GM19455 (cell line): Measurements from ENCODE around the gene LILRA6.
"Not testable (repeated sequence)": the region's sequence is repeated elsewhere in the genome, so short reads cannot be mapped to it uniquely, and the experiment has no call there.

Source experiments
- ATAC-seq: cut with Tn5 transposase; IDR thresholded peaks from one replicate; pipeline ENCODE4 v1.9.1; 2021; ENCODE audit not compliant: unreplicated experiment

Gene LILRA6

GRCh38 chr19:54207983-54208783 lies 34.4 kb downstream of the LILRA6 start:
- no peak for ATAC-seq

- no peak for ATAC-seq
Observed at GRCh38 chr19:54207676-54207982, 35.0 kb downstream of the LILRA6 start.

DNA sequence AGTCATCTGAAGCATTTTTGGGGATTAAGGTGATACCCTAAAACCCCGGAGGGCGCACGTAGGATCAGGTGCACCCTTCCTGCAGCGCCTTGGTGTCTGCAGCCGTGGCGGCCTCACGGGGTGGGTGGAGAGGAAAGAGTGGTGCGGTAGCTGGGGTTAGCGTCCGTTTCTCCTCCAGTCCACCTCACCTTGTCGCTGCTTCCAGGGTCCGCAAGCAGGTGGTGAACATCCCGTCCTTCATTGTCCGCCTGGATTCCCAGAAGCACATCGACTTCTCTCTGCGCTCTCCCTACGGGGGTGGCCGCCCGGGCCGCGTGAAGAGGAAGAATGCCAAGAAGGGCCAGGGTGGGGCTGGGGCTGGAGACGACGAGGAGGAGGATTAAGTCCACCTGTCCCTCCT lies 35.4 kb downstream of the LILRA6 start:
- ATAC-seq: not testable (repeated sequence)

DNA sequence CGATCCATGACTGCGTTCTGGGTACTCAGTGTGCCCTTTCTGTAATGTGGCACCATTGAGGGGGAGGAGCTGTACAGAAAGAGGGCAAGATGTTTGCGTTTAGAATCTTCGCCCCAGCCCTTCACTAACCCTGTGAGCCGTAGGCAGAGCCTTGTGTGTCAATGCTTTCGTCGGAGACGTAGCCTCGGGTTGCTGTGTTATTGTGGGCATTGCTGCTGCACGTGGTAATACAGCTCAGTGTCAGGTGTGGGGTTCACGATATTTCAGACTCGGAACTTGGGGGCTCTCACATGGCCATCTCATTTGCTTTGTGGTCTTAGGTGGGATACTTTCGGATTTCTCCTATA lies 35.8 kb downstream of the LILRA6 start:
- ATAC-seq: no peak

DNA sequence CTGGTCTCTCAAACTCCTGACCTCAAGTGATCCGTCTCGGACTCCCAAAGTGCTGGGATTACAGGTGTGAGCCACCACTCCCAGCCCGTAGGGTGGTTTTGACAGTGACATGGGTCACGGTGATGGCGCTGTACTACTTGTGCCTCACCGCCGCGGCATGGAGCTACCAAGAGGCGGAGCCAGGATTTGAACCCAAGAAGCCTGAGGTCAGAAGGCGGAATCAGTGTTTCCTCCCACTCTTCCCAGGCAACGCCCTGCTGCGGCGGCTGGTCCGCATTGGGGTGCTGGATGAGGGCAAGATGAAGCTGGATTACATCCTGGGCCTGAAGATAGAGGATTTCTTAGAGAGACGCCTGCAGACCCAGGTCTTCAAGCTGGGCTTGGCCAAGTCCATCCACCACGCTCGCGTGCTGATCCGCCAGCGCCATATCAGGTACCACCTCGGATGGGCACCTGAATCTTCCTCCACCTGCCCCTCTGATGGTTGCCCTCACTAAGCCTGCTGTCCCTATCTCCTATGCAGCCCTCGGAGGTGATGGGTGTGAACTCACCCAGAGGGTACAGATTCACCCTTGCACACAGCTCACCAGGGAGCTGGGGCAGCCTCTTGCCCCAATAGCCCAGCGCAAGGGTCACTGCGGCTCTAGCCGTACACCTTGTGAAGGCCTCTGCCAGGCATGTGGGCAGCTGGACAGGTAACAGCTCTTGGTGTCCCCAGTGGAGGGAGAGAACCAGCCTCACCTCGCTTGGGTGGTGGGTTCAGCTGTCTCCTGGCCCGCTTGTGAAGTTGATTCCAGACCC lies 36.4 kb downstream of the LILRA6 start:
- ATAC-seq: no peak

DNA sequence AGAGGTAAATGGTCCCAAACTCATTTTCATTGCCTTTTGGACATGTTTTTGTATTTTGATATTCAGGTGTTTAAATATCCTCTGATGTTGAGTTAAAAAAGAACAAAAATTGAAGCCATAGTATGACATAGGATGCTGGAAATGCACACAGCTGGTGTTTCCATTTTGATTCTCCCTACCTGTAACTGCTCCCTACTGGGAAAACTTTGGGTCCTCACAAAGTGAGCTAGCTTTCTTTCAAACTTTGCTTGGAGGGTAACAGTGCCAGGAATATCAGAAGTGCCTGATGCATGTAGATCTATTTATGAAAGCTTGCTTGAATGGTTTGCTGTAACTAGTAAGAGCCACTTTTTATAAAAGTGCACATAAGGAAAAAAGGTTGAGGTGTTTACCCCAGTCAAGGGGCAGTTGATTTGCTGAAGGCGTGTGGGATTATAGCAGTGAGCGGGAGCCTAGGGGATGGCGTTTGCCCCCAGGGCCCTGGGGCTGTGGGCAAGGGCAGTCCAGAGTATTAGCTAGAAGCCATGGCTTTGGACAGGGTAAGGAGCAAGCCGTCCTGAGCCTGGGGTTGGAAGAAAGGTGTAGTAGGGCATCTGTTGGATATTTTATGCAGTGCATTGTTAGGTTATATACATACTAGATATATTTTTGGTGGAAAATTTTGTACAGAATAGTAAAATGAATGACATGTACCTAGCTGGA lies 37.7 kb downstream of the LILRA6 start:
- no peak for ATAC-seq

DNA sequence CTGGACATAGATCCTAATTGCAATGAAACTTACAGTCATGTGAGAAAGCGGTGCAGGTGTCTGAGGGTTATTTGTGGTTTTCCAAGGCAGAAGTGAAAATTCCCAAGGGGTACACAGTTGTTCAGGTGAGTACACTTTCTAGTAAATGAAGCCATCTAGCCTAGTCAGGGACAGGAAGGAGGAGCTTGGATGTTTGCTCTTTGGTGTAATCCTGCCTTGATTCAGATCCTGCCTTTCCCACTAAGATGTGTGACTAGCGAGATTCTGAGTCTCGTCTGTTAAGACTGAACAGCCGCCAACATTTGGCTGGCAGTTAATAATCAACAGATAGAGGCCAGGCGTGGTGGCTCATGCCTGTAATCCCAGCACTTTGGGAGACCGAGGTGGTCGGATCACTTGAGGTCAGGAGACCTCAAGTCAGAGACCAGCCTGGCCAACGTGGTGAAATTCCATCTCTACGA lies 39.4 kb downstream of the LILRA6 start:
- ATAC-seq: no peak

GRCh38 chr19:54201980-54202379 lies 40.6 kb downstream of the LILRA6 start:
- no peak for ATAC-seq

GRCh38 chr19:54201172-54201701 lies 41.4 kb downstream of the LILRA6 start:
- no peak for ATAC-seq

DNA sequence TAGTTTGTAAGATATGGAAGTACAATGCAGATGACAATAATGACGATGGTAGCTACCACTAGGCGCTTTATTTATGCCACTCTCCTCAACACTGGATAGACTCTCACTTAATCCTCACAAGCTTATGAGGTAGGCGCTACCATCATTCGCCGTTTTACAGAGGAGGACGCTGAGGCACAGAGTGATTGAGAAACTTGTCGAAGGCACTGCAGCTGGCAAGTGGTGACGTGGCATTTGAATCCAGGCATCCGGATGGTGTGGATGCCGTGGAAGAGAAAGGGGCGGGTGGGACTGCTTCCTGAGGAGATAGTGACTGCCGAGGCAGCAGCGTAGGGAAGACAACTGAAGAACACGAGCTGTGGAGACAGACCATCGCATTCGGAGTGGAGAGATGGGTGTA lies 43.2 kb downstream of the LILRA6 start:
- no peak for ATAC-seq

- no peak for ATAC-seq
Observed at GRCh38 chr19:54197121-54197520, 45.5 kb downstream of the LILRA6 start.

DNA sequence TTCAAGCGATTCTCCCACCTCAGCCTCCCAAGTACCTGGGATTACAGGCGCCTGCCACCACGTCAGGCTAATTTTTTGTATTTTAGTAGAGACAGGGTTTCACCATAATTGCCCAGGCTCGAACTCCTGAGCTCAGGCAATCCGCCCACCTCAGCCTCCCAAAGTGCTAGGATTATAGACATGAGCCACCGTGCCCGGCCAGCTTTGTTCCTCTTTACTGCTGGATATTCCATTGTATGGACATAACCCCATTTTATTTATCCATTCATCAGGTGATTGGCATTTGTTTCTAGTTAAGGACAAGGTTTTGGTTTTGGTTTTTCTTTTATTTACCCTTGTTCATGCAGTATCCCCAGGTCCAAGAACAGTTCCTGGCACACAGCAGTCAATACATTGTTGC lies 46.1 kb downstream of the LILRA6 start:
- ATAC-seq: no peak

- ATAC-seq: not testable (repeated sequence)
Observed at GRCh38 chr19:54194463-54194862, 48.1 kb downstream of the LILRA6 start.

DNA sequence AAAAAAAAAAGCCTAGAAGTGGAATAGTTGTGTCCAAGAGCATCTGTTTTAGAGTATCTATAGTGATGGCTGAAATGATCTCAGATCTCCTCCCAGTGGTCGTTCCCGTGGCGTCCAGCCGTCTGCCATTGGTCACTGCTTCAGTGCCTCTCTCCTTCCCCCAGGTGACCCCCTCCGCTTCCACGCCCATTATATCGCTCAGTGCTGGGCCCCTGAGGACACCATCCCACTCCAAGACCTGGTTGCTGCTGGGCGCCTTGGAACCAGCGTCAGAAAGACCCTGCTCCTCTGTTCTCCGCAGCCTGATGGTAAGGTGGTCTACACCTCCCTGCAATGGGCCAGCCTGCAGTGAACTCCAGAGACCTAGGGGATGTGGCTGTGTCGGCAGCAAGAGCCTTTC lies 49.6 kb downstream of the LILRA6 start:
- ATAC-seq: no peak

DNA sequence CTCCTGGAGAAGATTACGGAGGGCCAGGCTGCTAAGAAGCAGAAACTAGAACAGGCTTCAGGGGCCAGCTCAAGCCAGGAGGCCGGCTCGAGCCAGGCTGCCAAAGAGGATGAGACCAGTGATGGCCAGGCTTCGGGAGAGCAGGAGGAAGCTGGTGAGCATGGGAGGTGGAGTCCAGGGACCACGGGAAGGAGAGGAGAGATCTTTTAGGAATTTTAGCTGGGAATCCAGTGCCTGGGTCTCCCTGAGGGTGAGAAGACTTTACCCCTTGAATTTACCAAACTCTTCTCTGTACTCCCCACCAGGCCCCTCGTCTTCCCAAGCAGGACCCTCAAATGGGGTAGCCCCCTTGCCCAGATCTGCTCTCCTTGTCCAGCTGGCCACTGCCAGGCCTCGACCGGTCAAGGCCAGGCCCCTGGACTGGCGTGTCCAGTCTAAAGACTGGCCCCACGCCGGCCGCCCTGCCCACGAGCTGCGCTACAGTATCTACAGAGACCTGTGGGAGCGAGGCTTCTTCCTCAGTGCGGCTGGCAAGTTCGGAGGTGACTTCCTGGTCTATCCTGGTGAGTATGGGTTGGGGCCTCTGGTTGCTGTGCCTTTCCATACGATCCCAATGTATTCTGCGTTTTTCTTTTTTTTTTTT lies 50.7 kb downstream of the LILRA6 start:
- ATAC-seq: no peak

GRCh38 chr19:54191011-54191810 lies 51.4 kb downstream of the LILRA6 start, which contains the start of gene TSEN34:
Gene TSEN34 (plus strand): TSS chr19:54191308. CDS start chr19:54191365, 57 bp downstream.
- ATAC-seq: peak; percentile 29

DNA sequence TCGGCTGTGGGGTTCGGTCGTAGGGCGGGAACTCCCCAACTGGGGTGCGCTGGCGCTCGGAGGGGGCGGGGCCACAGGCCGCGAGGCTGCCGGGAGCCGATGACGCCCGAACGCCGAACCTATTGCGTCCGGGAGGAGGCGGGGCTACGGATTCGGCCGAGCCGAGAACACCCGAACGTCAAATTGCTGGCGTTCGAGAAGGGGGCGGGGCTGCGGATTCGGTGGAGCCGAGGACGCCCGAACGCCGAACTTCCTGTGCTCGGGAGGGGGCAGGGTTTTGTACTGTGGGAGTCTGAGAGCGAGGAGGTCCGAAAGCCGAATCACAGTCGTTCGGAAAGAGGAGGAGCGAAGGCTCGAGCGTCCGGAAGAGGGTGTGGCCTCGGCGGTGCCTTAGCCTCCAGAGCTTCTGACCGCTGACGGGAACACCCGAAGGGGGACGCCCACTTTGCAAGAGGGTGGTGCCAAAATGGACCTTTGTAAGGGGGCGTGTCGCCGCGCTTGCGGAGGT lies 52.0 kb downstream of the LILRA6 start:
- ATAC-seq: peak; percentile 45

GRCh38 chr19:54189735-54190502 lies 52.7 kb downstream of the LILRA6 start:
- ATAC-seq: peak; percentile 48

- ATAC-seq: peak; percentile 20
Observed at GRCh38 chr19:54189145-54189734, 53.4 kb downstream of the LILRA6 start, which contains the start of gene MBOAT7. Gene MBOAT7 (minus strand): TSS chr19:54189580. CDS start chr19:54188508, 1,072 bp downstream.
